AG09319 (cell line): ENCODE results near the gene ABRACL.
"Not testable (repeated sequence)": the region's sequence is repeated elsewhere in the genome, so short reads cannot be mapped to it uniquely, and the experiment has no call there.

Source experiments
- DNase-seq: peaks from one replicate; pipeline ENCODE4 v3.0.0-alpha.2; 2010; ENCODE audit warnings: low read depth; ENCODE audit errors: extremely low read depth
- CTCF ChIP-seq: IDR thresholded peaks from 2 replicates; pipeline ENCODE4 v1.5.1; 2011; ENCODE audit warnings: low read depth, mild to moderate bottlenecking, inconsistent platforms, low read length, moderate library complexity

ABRACL gene

GRCh38 chr6:138987643-138988468 lies 40.7 kb upstream of the ABRACL start, which contains the start of gene REPS1:
Gene REPS1 (minus strand): TSS chr6:138988253. CDS start chr6:138987682, 571 bp downstream.
- peak; percentile 59 for DNase-seq
- TF ChIP-seq CTCF: peak; percentile 84

- no peak for DNase-seq
- no peak for TF ChIP-seq CTCF
These were observed 40.1 kb upstream of the ABRACL start for GRCh38 chr6:138988469-138988834.

- no peak for TF ChIP-seq CTCF
- no peak for DNase-seq
These were observed 39.2 kb upstream of the ABRACL start for GRCh38 chr6:138989098-138989983.

GRCh38 chr6:138991206-138991605 lies 37.3 kb upstream of the ABRACL start:
- TF ChIP-seq CTCF: no peak

GRCh38 chr6:138992965-138993364 lies 35.6 kb upstream of the ABRACL start:
- DNase-seq: not testable (repeated sequence)

More at GRCh38 chr6:138991206-138991605, 37.3 kb upstream of the ABRACL start:
- DNase-seq: no peak

GRCh38 chr6:138993410-138993809 lies 35.1 kb upstream of the ABRACL start:
- not testable (repeated sequence) for DNase-seq

GRCh38 chr6:138996524-138996923 lies 32.0 kb upstream of the ABRACL start:
- DNase-seq: no peak
- TF ChIP-seq CTCF: no peak

- TF ChIP-seq CTCF: no peak
- DNase-seq: no peak
These were observed 31.4 kb upstream of the ABRACL start for GRCh38 chr6:138997136-138997535.
